ENCODE measurements around the gene CCL5. TPM values are rescaled to one million over a fixed set of nuclear protein-coding genes. Genes with fewer than 3 reads are reported as not detected.

CCL5 gene
- total RNA-seq, 1 experiment from 2014 or later, result 0.17 TPM

DNA sequence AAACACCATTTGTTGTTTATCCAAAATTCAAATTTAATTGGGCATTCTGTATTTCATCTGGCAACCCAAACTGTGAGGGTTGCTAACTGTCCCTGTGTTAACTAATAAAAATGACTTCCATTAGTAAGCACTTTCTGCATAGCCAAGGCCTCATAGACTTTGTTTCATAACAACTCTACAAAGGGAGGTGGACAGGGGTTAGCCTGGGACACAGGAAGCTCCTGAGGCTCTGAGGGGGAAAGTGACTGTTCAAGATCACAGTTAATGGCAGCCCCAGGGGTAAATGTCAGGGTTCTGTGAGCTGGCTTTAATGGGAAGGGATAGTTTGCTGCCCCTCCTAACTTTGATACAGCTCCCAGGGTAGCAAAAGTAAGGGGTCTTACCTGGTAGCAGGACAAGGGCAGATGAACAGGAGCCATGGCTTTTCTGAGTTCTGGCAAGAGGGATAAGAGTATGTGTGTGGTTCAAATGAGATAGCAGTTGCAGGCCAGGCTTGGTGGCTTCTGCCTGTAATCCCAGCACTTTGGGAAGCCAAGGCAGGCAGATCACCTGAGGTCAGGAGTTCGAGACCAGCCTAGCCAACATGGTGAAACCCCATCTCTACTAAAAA is 13.7 kb downstream of the CCL5 start (continued):
- TF ChIP-seq ESRRA (CRISPR knock-in tag; IDR thresholded peaks at IDR 0.05; ENCODE audit: borderline replicate concordance), result no peak

GRCh38 chr17:35865412-35866340 is 14.5 kb downstream of the CCL5 start:
- no peak for ATAC-seq
- no peak overlapping the region for H3K4me3 Mint-ChIP-seq
- DNase-seq (ENCODE audit: low spot score), result no peak
- POLR2A ChIA-PET, result interaction anchor here (0.8 kb wide), 1 partner anchor 11 kb away, joined by 3 read pairs; no protein-coding TSS in a partner anchor
- H3K4me1 Mint-ChIP-seq, result no peaks in the 10 kb centered on the region
- no peaks in the 10 kb centered on the region for H3K9me3 Mint-ChIP-seq
- no peaks in the 10 kb centered on the region for H3K27me3 Mint-ChIP-seq (ENCODE audit: low read depth)
- H3K27ac Mint-ChIP-seq, result no peak overlapping the region
- no peaks in the 10 kb centered on the region for H3K36me3 Mint-ChIP-seq
- TF ChIP-seq GRHL2 (CRISPR knock-in tag; IDR thresholded peaks at IDR 0.05; ENCODE audit: insufficient replicate concordance, severe bottlenecking) (no peak), NR2C2 (CRISPR knock-in tag; IDR thresholded peaks at IDR 0.05) (no peak), ZNF281 (CRISPR knock-in tag; IDR thresholded peaks at IDR 0.05) (no peak), SMAD3 (CRISPR knock-in tag; IDR thresholded peaks at IDR 0.05; ENCODE audit: borderline replicate concordance) (no peak), RELA (CRISPR knock-in tag; IDR thresholded peaks at IDR 0.05; ENCODE audit: borderline replicate concordance) (no peak), ZNF425 (CRISPR knock-in tag; conservative IDR thresholded peaks at IDR 0.05) (no peak), MYBL2 (CRISPR knock-in tag; IDR thresholded peaks at IDR 0.05) (no peak), IRF1 (CRISPR knock-in tag; IDR thresholded peaks at IDR 0.05) (no peak), ETV6 (CRISPR knock-in tag; IDR thresholded peaks at IDR 0.05) (no peak), MXD4 (CRISPR knock-in tag; IDR thresholded peaks at IDR 0.05; ENCODE audit: borderline replicate concordance) (no peak), ZNF671 (CRISPR knock-in tag; IDR thresholded peaks at IDR 0.05) (no peak), GTF2I (CRISPR knock-in tag; conservative IDR thresholded peaks at IDR 0.05) (no peak), ZNF219 (CRISPR knock-in tag; IDR thresholded peaks at IDR 0.05; ENCODE audit: borderline replicate concordance) (no peak), JAZF1 (CRISPR knock-in tag; IDR thresholded peaks at IDR 0.05) (no peak)
- CTCF ChIA-PET, result interaction anchor here (0.5 to 1.8 kb wide), 2 partner anchors 101 to 134 kb away, joined by 3 to 4 read pairs; no protein-coding TSS in a partner anchor

DNA sequence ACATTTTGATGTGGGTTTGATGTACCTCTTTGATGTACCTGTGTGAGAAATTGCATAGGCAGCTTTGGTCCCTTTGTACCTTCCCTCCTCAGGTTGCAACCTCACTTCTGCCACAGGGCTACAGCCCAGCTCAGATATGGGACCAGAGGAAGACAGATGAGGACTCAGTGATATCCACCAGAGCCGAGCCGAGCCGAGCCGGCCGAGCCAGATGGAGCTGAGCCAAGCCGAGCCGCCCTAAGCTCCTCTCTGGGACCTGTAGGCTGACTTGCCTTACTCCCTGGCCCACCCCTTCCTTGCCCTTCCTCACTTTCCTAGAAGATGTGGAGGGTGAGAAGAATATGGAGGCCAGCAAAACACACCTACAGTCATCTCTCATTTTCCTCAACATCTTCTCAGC is 15.3 kb downstream of the CCL5 start:
- CTCF ChIA-PET, result interaction anchor here (0.5 to 1.8 kb wide), 2 partner anchors 100 to 135 kb away, joined by 3 to 4 read pairs; no protein-coding TSS in a partner anchor
- Mint-ChIP-seq H3K27me3 (ENCODE audit: low read depth) (no peaks in the 10 kb centered on the region), H3K27ac (no peak overlapping the region), H3K9me3 (no peaks in the 10 kb centered on the region), H3K4me1 (no peaks in the 10 kb centered on the region), H3K36me3 (no peaks in the 10 kb centered on the region), H3K4me3 (no peak overlapping the region)
- DNase-seq (ENCODE audit: low spot score) (no peak), ATAC-seq (no peak)
- POLR2A ChIA-PET, result interaction anchor here (0.7 kb wide), 1 partner anchor 104 kb away, joined by 4 read pairs; no protein-coding TSS in a partner anchor
- TF ChIP-seq ERG (CRISPR knock-in tag; IDR thresholded peaks at IDR 0.05), result no peak
- TF ChIP-seq MAX (CRISPR knock-in tag; IDR thresholded peaks at IDR 0.05), result no peak
- no peak for TF ChIP-seq FOXJ3 (CRISPR knock-in tag; IDR thresholded peaks at IDR 0.05; ENCODE audit: borderline replicate concordance)
- no peak for TF ChIP-seq ZNF281 (CRISPR knock-in tag; IDR thresholded peaks at IDR 0.05)
- no peak for TF ChIP-seq NFATC4 (CRISPR knock-in tag; IDR thresholded peaks at IDR 0.05)
- no peak for TF ChIP-seq FOXK1 (CRISPR knock-in tag; IDR thresholded peaks at IDR 0.05)
- TF ChIP-seq ETV6 (CRISPR knock-in tag; IDR thresholded peaks at IDR 0.05), result no peak
- TF ChIP-seq FOXP1 (CRISPR knock-in tag; IDR thresholded peaks at IDR 0.05; ENCODE audit: borderline replicate concordance), result no peak
